ENCODE data around the gene ABCG2. TPM values are rescaled to one million over a fixed set of nuclear protein-coding genes. Genes with fewer than 3 reads are reported as not detected.
"Not testable (repeated sequence)": the region's sequence is repeated elsewhere in the genome, so short reads cannot be mapped to it uniquely, and the experiment has no call there.

ABCG2 gene
- total and polyA plus RNA-seq, 5 donors from 2014 or later = 0.27 to 0.69 (median 0.48) TPM

DNA sequence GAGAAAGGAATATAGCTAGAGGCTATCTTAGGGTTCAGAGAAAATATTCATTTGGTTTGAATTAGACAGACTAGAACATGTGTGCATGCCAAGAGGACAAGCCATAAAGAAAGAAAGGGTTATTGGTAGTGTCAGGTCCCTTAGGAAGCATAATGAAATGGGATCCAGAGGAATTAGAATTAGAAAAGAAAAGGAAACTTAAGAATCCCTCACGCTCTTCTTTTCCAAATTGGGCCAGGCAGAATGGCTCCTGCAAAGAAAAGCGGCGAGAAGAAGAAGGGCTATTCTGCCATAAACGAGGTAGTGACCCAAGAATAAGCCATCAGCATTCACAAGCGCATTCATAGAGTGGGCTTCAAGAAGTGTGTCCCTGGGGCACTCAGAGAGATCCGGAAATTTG, 4.9 kb upstream of the ABCG2 start:
- H3K27ac Mint-ChIP-seq = no peak overlapping the region
- H3K36me3 Mint-ChIP-seq = no peaks in the 10 kb centered on the region
- Histone ChIP-seq H3K27me3 (ENCODE audit: control insufficient read depth, insufficient read depth, low read length) (no peaks in the 10 kb centered on the region), H3K27ac (ENCODE audit: insufficient read depth, low read length, poor library complexity, severe bottlenecking) (no peak overlapping the region), H3K4me3 (ENCODE audit: low read depth, low read length) (no peak overlapping the region), H3K9me3 (ENCODE audit: control insufficient read depth in 2 of 2, low read length in 2 of 2) (no peaks in the 10 kb centered on the region), H3K36me3 (ENCODE audit: control insufficient read depth, insufficient read depth, low read length) (no peaks in the 10 kb centered on the region), H3K4me1 (ENCODE audit: control insufficient read depth, insufficient read depth, low read length, poor library complexity, severe bottlenecking) (peaks cover 12% of the 10 kb centered on the region)
- ATAC-seq (ENCODE audit: low read depth in 2 of 2) (no peak), DNase-seq (no peak)
- H3K27me3 Mint-ChIP-seq = peaks cover 28% of the 10 kb centered on the region
- peaks cover 0 to 9% (median 5%) of the 10 kb centered on the region in 4 donors for H3K4me1 Mint-ChIP-seq
- H3K4me3 Mint-ChIP-seq = peak overlapping the region in 1 of 4 donors; percentile 63
- H3K9me3 Mint-ChIP-seq = peaks cover 0 to 4% (median 0%) of the 10 kb centered on the region in 7 donors

DNA sequence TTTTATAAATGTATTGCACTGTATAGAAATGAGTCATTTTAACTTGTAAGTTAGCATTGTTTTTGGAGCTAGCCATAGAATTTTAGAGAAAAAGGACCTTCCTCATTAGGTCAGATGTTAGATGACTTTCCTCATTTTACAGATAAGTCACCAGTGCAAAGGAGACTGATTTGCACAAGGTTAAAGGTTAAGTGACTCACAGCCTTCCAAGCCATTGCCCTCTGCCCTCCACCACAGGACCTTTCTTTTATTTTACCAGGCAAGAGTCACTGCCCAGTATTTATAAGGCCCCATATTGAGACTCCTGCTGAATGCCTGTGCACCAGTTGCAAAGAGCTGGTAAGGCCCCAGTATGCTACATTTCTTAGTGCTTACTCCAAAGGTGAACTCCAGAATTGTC, 4.2 kb upstream of the ABCG2 start:
- H3K4me1 Mint-ChIP-seq = peaks cover 0 to 17% (median 11%) of the 10 kb centered on the region in 4 donors
- peaks cover 14% of the 10 kb centered on the region for H3K4me1 ChIP-seq (ENCODE audit: control insufficient read depth, insufficient read depth, low read length, poor library complexity, severe bottlenecking)
- no peaks in the 10 kb centered on the region for H3K36me3 Mint-ChIP-seq
- no peaks in the 10 kb centered on the region for H3K9me3 ChIP-seq (ENCODE audit: control insufficient read depth in 2 of 2, low read length in 2 of 2)
- H3K27ac Mint-ChIP-seq = no peak overlapping the region
- no peaks in the 10 kb centered on the region for H3K36me3 ChIP-seq (ENCODE audit: control insufficient read depth, insufficient read depth, low read length)
- DNase-seq = no peak
- no peak overlapping the region for H3K4me3 ChIP-seq (ENCODE audit: low read depth, low read length)
- no peak overlapping the region for H3K4me3 Mint-ChIP-seq
- H3K27me3 Mint-ChIP-seq = peaks cover 34% of the 10 kb centered on the region
- no peak for ATAC-seq (ENCODE audit: low read depth in 2 of 2)
- H3K27me3 ChIP-seq (ENCODE audit: control insufficient read depth, insufficient read depth, low read length) = peaks cover 2% of the 10 kb centered on the region
- no peak overlapping the region for H3K27ac ChIP-seq (ENCODE audit: insufficient read depth, low read length, poor library complexity, severe bottlenecking)
- peaks cover 0 to 4% (median 0%) of the 10 kb centered on the region in 7 donors for H3K9me3 Mint-ChIP-seq

DNA sequence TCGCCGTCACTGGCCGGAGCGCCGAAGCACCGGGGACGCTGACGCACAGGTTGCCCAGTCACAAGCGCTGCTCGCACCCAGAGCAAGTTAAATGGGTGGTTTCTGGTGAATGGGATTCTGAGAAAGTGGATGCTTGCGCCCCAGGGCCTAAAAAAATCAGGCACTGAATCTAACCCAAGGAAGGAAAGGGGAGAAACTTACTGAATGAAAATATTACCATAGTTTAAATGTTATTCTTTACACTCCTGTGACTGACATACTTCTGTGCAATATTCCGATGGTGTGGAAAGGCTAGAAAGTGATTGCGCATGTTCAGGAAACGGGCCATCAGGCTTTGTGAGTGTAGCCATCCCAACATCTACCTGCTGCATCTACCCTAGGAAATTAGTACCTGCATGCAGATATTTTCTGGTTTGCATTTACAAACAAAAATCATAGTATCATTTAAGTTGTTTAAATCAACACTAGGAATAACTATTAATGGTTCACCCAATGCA, 838 bp upstream of the ABCG2 start:
- H3K27me3 ChIP-seq (ENCODE audit: control insufficient read depth, insufficient read depth, low read length) = peaks cover 4% of the 10 kb centered on the region
- H3K36me3 ChIP-seq (ENCODE audit: control insufficient read depth, insufficient read depth, low read length) = no peaks in the 10 kb centered on the region
- no peaks in the 10 kb centered on the region for H3K9me3 ChIP-seq (ENCODE audit: control insufficient read depth in 2 of 2, low read length in 2 of 2)
- H3K36me3 Mint-ChIP-seq = no peaks in the 10 kb centered on the region
- no peak for DNase-seq
- H3K4me3 ChIP-seq (ENCODE audit: low read depth, low read length) = peak overlapping the region; percentile 2
- H3K4me1 Mint-ChIP-seq = peaks cover 0 to 19% (median 12%) of the 10 kb centered on the region in 4 donors
- H3K4me1 ChIP-seq (ENCODE audit: control insufficient read depth, insufficient read depth, low read length, poor library complexity, severe bottlenecking) = peaks cover 14% of the 10 kb centered on the region
- H3K27ac ChIP-seq (ENCODE audit: insufficient read depth, low read length, poor library complexity, severe bottlenecking) = no peak overlapping the region
- peaks cover 0 to under 1% (median 0%) of the 10 kb centered on the region in 7 donors for H3K9me3 Mint-ChIP-seq
- H3K27me3 Mint-ChIP-seq = peaks cover 36% of the 10 kb centered on the region
- peak overlapping the region; percentile 27 to 81 (median 60) for H3K4me3 Mint-ChIP-seq
- H3K27ac Mint-ChIP-seq = peak overlapping the region in 1 of 3 donors; percentile 69
- no peak for ATAC-seq (ENCODE audit: low read depth in 2 of 2)

DNA sequence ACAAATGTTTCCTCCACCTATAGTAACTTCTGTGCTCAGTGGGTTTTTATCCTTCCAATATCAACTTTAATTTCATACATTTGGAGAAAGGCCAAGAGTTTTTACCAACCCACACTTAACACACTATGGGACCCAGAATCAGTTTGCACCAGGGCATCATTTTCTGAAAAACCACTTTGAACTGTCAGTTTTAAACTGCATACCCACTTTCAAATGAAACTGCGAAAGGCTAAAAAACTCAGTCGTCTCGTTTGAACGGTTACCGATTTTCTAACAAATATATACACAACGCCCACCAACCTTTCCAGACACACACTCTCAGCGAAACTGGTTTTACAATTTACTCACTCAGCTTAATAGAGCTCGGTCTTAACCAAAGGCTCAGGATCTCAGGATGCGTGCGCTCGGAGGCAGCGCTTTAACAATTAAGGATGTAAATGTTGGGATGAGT, 376 bp downstream of the ABCG2 start:
- Mint-ChIP-seq H3K27me3 (peaks cover 27% of the 10 kb centered on the region), H3K36me3 (no peaks in the 10 kb centered on the region), H3K4me3 (peak overlapping the region; percentile 53 to 81 (median 75)), H3K4me1 (peaks cover 0 to 19% (median 12%) of the 10 kb centered on the region in 4 donors), H3K9me3 (no peaks in the 10 kb centered on the region), H3K27ac (no peak overlapping the region)
- ATAC-seq (ENCODE audit: low read depth in 2 of 2) (no peak), DNase-seq (no peak)
- H3K27me3 ChIP-seq (ENCODE audit: control insufficient read depth, insufficient read depth, low read length) = peaks cover 4% of the 10 kb centered on the region
- no peaks in the 10 kb centered on the region for H3K36me3 ChIP-seq (ENCODE audit: control insufficient read depth, insufficient read depth, low read length)
- H3K9me3 ChIP-seq (ENCODE audit: control insufficient read depth in 2 of 2, low read length in 2 of 2) = no peaks in the 10 kb centered on the region
- H3K4me3 ChIP-seq (ENCODE audit: low read depth, low read length) = peak overlapping the region; percentile 70
- peaks cover 14% of the 10 kb centered on the region for H3K4me1 ChIP-seq (ENCODE audit: control insufficient read depth, insufficient read depth, low read length, poor library complexity, severe bottlenecking)
- H3K27ac ChIP-seq (ENCODE audit: insufficient read depth, low read length, poor library complexity, severe bottlenecking) = no peak overlapping the region

DNA sequence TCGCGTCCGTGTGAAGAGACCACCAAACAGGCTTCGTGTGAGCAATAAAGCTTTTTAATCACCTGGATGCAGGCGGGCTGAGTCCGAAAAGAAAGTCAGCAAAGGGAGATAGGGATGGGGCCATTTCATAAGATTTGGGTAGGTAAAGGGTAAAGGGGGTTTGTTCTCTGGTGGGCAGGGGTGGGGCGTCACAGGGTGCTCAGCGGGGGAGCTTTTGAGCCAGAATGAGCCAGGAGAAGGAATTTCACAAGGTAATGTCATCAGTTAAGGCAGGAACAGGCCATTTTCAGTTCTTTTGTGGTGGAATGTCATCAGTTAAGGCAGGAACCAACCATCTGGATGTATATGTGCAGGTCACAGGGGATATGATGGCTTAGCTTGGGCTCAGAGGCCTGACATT, 6.1 kb downstream of the ABCG2 start:
- DNase-seq; H3K27me3 ChIP-seq (ENCODE audit: control insufficient read depth, insufficient read depth, low read length); H3K27ac Mint-ChIP-seq; H3K4me1 ChIP-seq (ENCODE audit: control insufficient read depth, insufficient read depth, low read length, poor library complexity, severe bottlenecking); H3K4me3 Mint-ChIP-seq; H3K27ac ChIP-seq (ENCODE audit: insufficient read depth, low read length, poor library complexity, severe bottlenecking); H3K9me3 Mint-ChIP-seq; ATAC-seq (ENCODE audit: low read depth in 2 of 2); H3K36me3 Mint-ChIP-seq; H3K9me3 ChIP-seq (ENCODE audit: control insufficient read depth in 2 of 2, low read length in 2 of 2); H3K4me1 Mint-ChIP-seq; H3K36me3 ChIP-seq (ENCODE audit: control insufficient read depth, insufficient read depth, low read length); H3K4me3 ChIP-seq (ENCODE audit: low read depth, low read length): not testable (repeated sequence)
- peaks cover 11% of the 10 kb centered on the region for H3K27me3 Mint-ChIP-seq

DNA sequence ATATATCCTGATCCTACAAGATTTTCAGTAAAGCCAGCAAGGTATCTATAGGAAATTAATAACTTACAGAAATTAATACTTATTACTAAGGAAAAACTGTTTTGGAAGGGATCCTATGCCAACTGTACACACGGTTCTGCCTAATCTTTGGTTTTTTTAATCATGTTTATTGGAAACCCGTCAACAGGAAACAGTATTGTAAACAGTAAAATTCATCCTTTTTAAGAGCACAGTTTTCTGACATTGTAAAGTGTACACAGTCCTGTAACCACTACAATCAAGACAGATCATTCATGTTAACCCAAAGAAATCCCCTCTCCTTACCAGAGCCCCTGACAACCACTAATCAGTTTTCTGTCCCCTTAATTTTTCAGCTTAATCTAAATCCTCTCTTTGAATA, 9.9 kb downstream of the ABCG2 start:
- H3K27me3 Mint-ChIP-seq = peaks cover 4% of the 10 kb centered on the region
- Histone ChIP-seq H3K36me3 (ENCODE audit: control insufficient read depth, insufficient read depth, low read length) (no peaks in the 10 kb centered on the region), H3K27me3 (ENCODE audit: control insufficient read depth, insufficient read depth, low read length) (no peaks in the 10 kb centered on the region), H3K4me1 (ENCODE audit: control insufficient read depth, insufficient read depth, low read length, poor library complexity, severe bottlenecking) (no peaks in the 10 kb centered on the region), H3K4me3 (ENCODE audit: low read depth, low read length) (no peak overlapping the region), H3K9me3 (ENCODE audit: control insufficient read depth in 2 of 2, low read length in 2 of 2) (no peaks in the 10 kb centered on the region), H3K27ac (ENCODE audit: insufficient read depth, low read length, poor library complexity, severe bottlenecking) (no peak overlapping the region)
- H3K4me3 Mint-ChIP-seq = no peak overlapping the region
- H3K36me3 Mint-ChIP-seq = no peaks in the 10 kb centered on the region
- H3K4me1 Mint-ChIP-seq = no peaks in the 10 kb centered on the region
- ATAC-seq (ENCODE audit: low read depth in 2 of 2) (no peak), DNase-seq (no peak)
- H3K27ac Mint-ChIP-seq = no peak overlapping the region
- H3K9me3 Mint-ChIP-seq = no peaks in the 10 kb centered on the region

DNA sequence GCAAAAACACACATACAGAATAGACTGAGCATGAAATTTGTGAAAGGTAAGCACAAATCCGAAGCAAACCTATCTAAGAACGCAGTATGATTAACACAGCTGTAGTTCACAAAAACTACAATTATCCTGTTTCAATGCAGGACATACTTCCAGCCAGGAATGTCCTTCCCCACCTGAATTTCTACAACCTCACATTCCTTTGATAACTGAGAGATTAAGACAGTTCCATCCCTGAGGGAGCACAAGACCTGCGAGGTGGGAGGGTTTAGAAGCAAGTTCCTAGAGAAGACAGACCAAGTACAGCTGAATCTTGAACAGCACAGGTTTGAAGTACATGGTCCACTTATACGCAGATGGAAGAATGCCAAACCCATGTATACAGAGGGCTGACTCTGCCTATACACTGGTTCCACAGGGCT, 10.6 kb downstream of the ABCG2 start:
- H3K9me3 Mint-ChIP-seq = no peaks in the 10 kb centered on the region
- Histone ChIP-seq H3K4me1 (ENCODE audit: control insufficient read depth, insufficient read depth, low read length, poor library complexity, severe bottlenecking) (no peaks in the 10 kb centered on the region), H3K27ac (ENCODE audit: insufficient read depth, low read length, poor library complexity, severe bottlenecking) (no peak overlapping the region), H3K4me3 (ENCODE audit: low read depth, low read length) (no peak overlapping the region), H3K27me3 (ENCODE audit: control insufficient read depth, insufficient read depth, low read length) (no peaks in the 10 kb centered on the region), H3K9me3 (ENCODE audit: control insufficient read depth in 2 of 2, low read length in 2 of 2) (no peaks in the 10 kb centered on the region), H3K36me3 (ENCODE audit: control insufficient read depth, insufficient read depth, low read length) (no peaks in the 10 kb centered on the region)
- no peaks in the 10 kb centered on the region for H3K4me1 Mint-ChIP-seq
- H3K4me3 Mint-ChIP-seq = no peak overlapping the region
- peaks cover 4% of the 10 kb centered on the region for H3K27me3 Mint-ChIP-seq
- ATAC-seq (ENCODE audit: low read depth in 2 of 2) = no peak
- H3K36me3 Mint-ChIP-seq = no peaks in the 10 kb centered on the region
- DNase-seq = no peak
- no peak overlapping the region for H3K27ac Mint-ChIP-seq

DNA sequence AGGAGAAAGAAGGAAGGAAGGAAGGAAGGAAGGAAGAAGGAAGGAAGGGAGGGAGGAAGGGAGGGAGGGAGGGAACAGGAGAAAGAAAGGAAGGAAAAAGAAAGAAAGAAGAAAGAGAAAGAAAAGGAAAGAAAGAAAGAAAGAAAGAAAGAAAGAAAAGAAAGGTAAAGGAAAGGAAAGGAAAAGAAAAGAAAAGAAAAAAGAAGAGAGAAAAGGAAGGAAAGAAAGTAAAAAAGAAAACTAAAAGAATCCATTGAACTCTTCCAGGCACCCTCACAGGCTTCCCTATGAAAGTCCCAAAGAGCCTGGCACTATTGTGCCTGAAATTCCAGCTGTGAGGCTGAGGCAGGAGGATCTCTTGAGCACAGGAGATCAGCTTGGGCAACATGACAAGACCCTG, 11.5 kb downstream of the ABCG2 start:
- no peaks in the 10 kb centered on the region for H3K4me1 ChIP-seq (ENCODE audit: control insufficient read depth, insufficient read depth, low read length, poor library complexity, severe bottlenecking)
- Mint-ChIP-seq H3K27ac (no peak overlapping the region), H3K4me1 (no peaks in the 10 kb centered on the region), H3K27me3 (peaks cover 2% of the 10 kb centered on the region), H3K36me3 (no peaks in the 10 kb centered on the region), H3K4me3 (no peak overlapping the region), H3K9me3 (no peaks in the 10 kb centered on the region)
- H3K36me3 ChIP-seq (ENCODE audit: control insufficient read depth, insufficient read depth, low read length) = no peaks in the 10 kb centered on the region
- H3K27me3 ChIP-seq (ENCODE audit: control insufficient read depth, insufficient read depth, low read length) = no peaks in the 10 kb centered on the region
- no peak overlapping the region for H3K27ac ChIP-seq (ENCODE audit: insufficient read depth, low read length, poor library complexity, severe bottlenecking)
- no peak for DNase-seq
- no peak for ATAC-seq (ENCODE audit: low read depth in 2 of 2)
- H3K9me3 ChIP-seq (ENCODE audit: control insufficient read depth in 2 of 2, low read length in 2 of 2) = no peaks in the 10 kb centered on the region
- H3K4me3 ChIP-seq (ENCODE audit: low read depth, low read length) = no peak overlapping the region

All from CD4-positive, CD25-positive, alpha-beta regulatory T cell (primary cell).